GM10248 (cell line): Measurements from ENCODE around the gene ITPRID1.

Source experiments
- CTCF ChIA-PET: fragments of 300-600 bp; sonication (Branson Sonifier 250); formaldehyde crosslinking; extraction: SDS; loops from one replicate; lab custom pipeline; 2021; ENCODE audit warnings: antibody characterized with exemption; lab: Yijun Ruan, JAX
- POLR2A ChIA-PET: fragments of 350-650 bp; sonication (Branson Sonifier 250); formaldehyde crosslinking; extraction: SDS; loops from one replicate; lab custom pipeline; 2020; ENCODE audit warnings: antibody characterized with exemption; lab: Yijun Ruan, JAX
- DNase-seq: peaks from one replicate; pipeline ENCODE4 v3.0.0; 2012; ENCODE audit errors: extremely low spot score
- CTCF ChIP-seq: IDR thresholded peaks from 2 replicates; pipeline ENCODE4 v1.5.1; 2012; ENCODE audit warnings: mild to moderate bottlenecking, low read depth; ENCODE audit errors: extremely low read depth, missing control alignments, control extremely low read depth

The ITPRID1 gene

GRCh38 chr7:31490796-31491314 lies 23.0 kb upstream of the ITPRID1 start:
- CTCF ChIA-PET: interaction anchor here (2.3 to 2.5 kb wide), 2 partner anchors 47 to 357 kb away, joined by 8 to 22 read pairs; no protein-coding TSS in a partner anchor
- TF ChIP-seq CTCF: no peak
- POLR2A ChIA-PET: no interaction called here
- DNase-seq: no peak

GRCh38 chr7:31492086-31492485 lies 21.8 kb upstream of the ITPRID1 start:
- ChIA-PET POLR2A (no interaction called here), CTCF (interaction anchor here (0.9 to 2.3 kb wide), 3 partner anchors 49 to 370 kb away, joined by 3 to 8 read pairs (median 4); no protein-coding TSS in a partner anchor)
- no peak for TF ChIP-seq CTCF
- DNase-seq: no peak

GRCh38 chr7:31493714-31494181 lies 20.1 kb upstream of the ITPRID1 start:
- POLR2A ChIA-PET: no interaction called here
- TF ChIP-seq CTCF: no peak
- no peak for DNase-seq

GRCh38 chr7:31494421-31494820 lies 19.5 kb upstream of the ITPRID1 start:
- CTCF ChIA-PET: interaction anchor here (0.9 to 1.8 kb wide), 3 partner anchors 30 to 54 kb away, joined by 3 to 8 read pairs (median 3); no protein-coding TSS in a partner anchor
- no peak for TF ChIP-seq CTCF
- POLR2A ChIA-PET: no interaction called here
- DNase-seq: no peak

More at GRCh38 chr7:31493714-31494181, 20.1 kb upstream of the ITPRID1 start:
- CTCF ChIA-PET: interaction anchor here (0.7 to 1.8 kb wide), 5 partner anchors 31 to 359 kb away, joined by 3 to 8 read pairs (median 3); no protein-coding TSS in a partner anchor

GRCh38 chr7:31495653-31496052 lies 18.2 kb upstream of the ITPRID1 start:
- POLR2A ChIA-PET: no interaction called here

GRCh38 chr7:31497516-31497915 lies 16.4 kb upstream of the ITPRID1 start:
- no peak for DNase-seq
- TF ChIP-seq CTCF: no peak
- ChIA-PET POLR2A (no interaction called here), CTCF (no interaction called here)

More at GRCh38 chr7:31495653-31496052, 18.2 kb upstream of the ITPRID1 start:
- no peak for DNase-seq
- TF ChIP-seq CTCF: no peak
- CTCF ChIA-PET: no interaction called here
